Measurements from ENCODE around the gene BABAM2. TPM values are rescaled to one million over a fixed set of nuclear protein-coding genes. Genes with fewer than 3 reads are reported as not detected.

The BABAM2 gene
- total RNA-seq, 1 experiment from 2014 or later, result 46.1 TPM

GRCh38 chr2:28344756-28345373 is 454.3 kb downstream of the BABAM2 start:
- Histone ChIP-seq H3F3A (ENCODE audit: insufficient read depth, low read depth) (peaks cover 10% of the 10 kb centered on the region), H3K27me3 (ENCODE audit: insufficient read depth, low read depth) (no peaks in the 10 kb centered on the region), H3K27ac (no peak overlapping the region), H3K4me1 (replicated peaks; ENCODE audit: insufficient read depth) (peaks cover 11% of the 10 kb centered on the region), H4K20me1 (ENCODE audit: insufficient read depth) (no peaks in the 10 kb centered on the region), H3K79me2 (ENCODE audit: low read depth) (no peaks in the 10 kb centered on the region), H3K4me2 (no peak overlapping the region), H3K4me3 (no peak overlapping the region), H3K9me2 (ENCODE audit: insufficient read depth) (no peaks in the 10 kb centered on the region), H3K9me3 (ENCODE audit: insufficient read depth, low read depth) (no peaks in the 10 kb centered on the region), H2AFZ (no peak overlapping the region), H3K36me3 (ENCODE audit: low read depth) (no peaks in the 10 kb centered on the region)
- DNase-seq, result no peak
- ChIA-PET POLR2A (ENCODE audit: unreplicated experiment) (no interaction called here), CTCF (no interaction called here)
- intact Hi-C loops (cut with micrococcal nuclease; ENCODE audit: unreplicated experiment), result loop anchor here (5.0 kb wide), 1 partner anchor 407 kb away; the partner anchor contains the start of gene PPP1CB
- no TSS peak for BruUV-seq (replicated peaks)
- no peak for TF ChIP-seq EZH2 (IDR thresholded peaks at IDR 0.05; ENCODE audit: low read depth)
- TF ChIP-seq CTCF (conservative IDR thresholded peaks at IDR 0.05), result no peak

DNA sequence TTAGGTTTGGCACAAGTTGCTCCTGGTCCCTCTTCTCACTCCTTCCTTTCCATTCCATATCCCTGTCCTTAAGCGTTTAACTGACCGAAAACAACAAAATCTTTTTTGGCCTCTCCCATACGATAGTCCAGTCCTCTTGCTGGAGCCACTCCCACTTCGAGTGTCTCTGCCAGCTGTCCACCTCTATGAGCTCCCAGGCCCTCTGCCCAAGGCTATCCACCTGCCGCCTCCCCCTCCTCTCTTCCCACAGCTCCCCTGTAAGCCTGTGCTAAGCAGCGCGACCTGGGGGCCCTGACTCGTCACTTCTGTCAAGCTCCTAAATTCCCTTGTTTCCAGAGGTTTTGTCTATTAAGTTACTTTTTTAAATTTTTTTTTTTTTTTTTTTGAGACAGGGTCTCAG is 455.1 kb downstream of the BABAM2 start:
- H3K9me2 ChIP-seq (ENCODE audit: insufficient read depth), result no peaks in the 10 kb centered on the region
- H3K4me2 ChIP-seq, result no peak overlapping the region
- ChIA-PET POLR2A (ENCODE audit: unreplicated experiment) (no interaction called here), CTCF (interaction anchor here (0.6 to 0.7 kb wide), 3 partner anchors 95 to 388 kb away, joined by 3 to 9 read pairs (median 4); no protein-coding TSS in a partner anchor)
- intact Hi-C loops (cut with micrococcal nuclease; ENCODE audit: unreplicated experiment), result loop anchor here (5.0 kb wide), 1 partner anchor 407 kb away; the partner anchor contains the start of gene PPP1CB
- H3F3A ChIP-seq (ENCODE audit: insufficient read depth, low read depth), result peaks cover 10% of the 10 kb centered on the region
- no peaks in the 10 kb centered on the region for H3K36me3 ChIP-seq (ENCODE audit: low read depth)
- H4K20me1 ChIP-seq (ENCODE audit: insufficient read depth), result no peaks in the 10 kb centered on the region
- BruUV-seq (replicated peaks), result no TSS peak
- no peaks in the 10 kb centered on the region for H3K79me2 ChIP-seq (ENCODE audit: low read depth)
- no peak overlapping the region for H3K27ac ChIP-seq
- H3K4me3 ChIP-seq, result no peak overlapping the region
- H3K4me1 ChIP-seq (replicated peaks; ENCODE audit: insufficient read depth), result peaks cover 11% of the 10 kb centered on the region
- no peak for TF ChIP-seq EZH2 (IDR thresholded peaks at IDR 0.05; ENCODE audit: low read depth)
- TF ChIP-seq CTCF (conservative IDR thresholded peaks at IDR 0.05), result no peak
- H3K27me3 ChIP-seq (ENCODE audit: insufficient read depth, low read depth), result no peaks in the 10 kb centered on the region
- no peaks in the 10 kb centered on the region for H3K9me3 ChIP-seq (ENCODE audit: insufficient read depth, low read depth)
- DNase-seq, result no peak
- H2AFZ ChIP-seq, result no peak overlapping the region

GRCh38 chr2:28346587-28346986 is 456.1 kb downstream of the BABAM2 start:
- DNase-seq, result no peak
- Histone ChIP-seq H3K27ac (no peak overlapping the region), H3K4me2 (no peak overlapping the region), H3K9me2 (ENCODE audit: insufficient read depth) (no peaks in the 10 kb centered on the region), H3K4me3 (no peak overlapping the region), H3K9me3 (ENCODE audit: insufficient read depth, low read depth) (no peaks in the 10 kb centered on the region), H3K36me3 (ENCODE audit: low read depth) (no peaks in the 10 kb centered on the region), H4K20me1 (ENCODE audit: insufficient read depth) (no peaks in the 10 kb centered on the region), H3K27me3 (ENCODE audit: insufficient read depth, low read depth) (no peaks in the 10 kb centered on the region), H3K4me1 (replicated peaks; ENCODE audit: insufficient read depth) (peaks cover 11% of the 10 kb centered on the region), H3F3A (ENCODE audit: insufficient read depth, low read depth) (peaks cover 10% of the 10 kb centered on the region), H2AFZ (no peak overlapping the region), H3K79me2 (ENCODE audit: low read depth) (no peaks in the 10 kb centered on the region)
- BruUV-seq (replicated peaks), result no TSS peak
- TF ChIP-seq EZH2 (IDR thresholded peaks at IDR 0.05; ENCODE audit: low read depth), result no peak
- no peak for TF ChIP-seq CTCF (conservative IDR thresholded peaks at IDR 0.05)
- CTCF ChIA-PET, result no interaction called here
- POLR2A ChIA-PET (ENCODE audit: unreplicated experiment), result no interaction called here
- intact Hi-C loops (cut with micrococcal nuclease; ENCODE audit: unreplicated experiment), result loop anchor here (5.0 kb wide), 1 partner anchor 406 kb away; the partner anchor contains the start of gene PPP1CB
